NCI-H2029 (cell line): ENCODE measurements around the gene CIRBP.
A peak's percentile ranks its signal among the peaks of the same experiment; 100 is the strongest.

Source experiments
- DNase-seq: peaks from one replicate; lab custom pipeline; 2025; lab: John Stamatoyannopoulos, UW

The CIRBP gene

GRCh38 chr19:1230783-1231489, 38.2 kb upstream of the CIRBP start:
- no peak for DNase-seq

GRCh38 chr19:1231729-1232637, 37.1 kb upstream of the CIRBP start:
- no peak for DNase-seq

- no peak for DNase-seq
Measured at GRCh38 chr19:1232652-1233072, 36.5 kb upstream of the CIRBP start.

GRCh38 chr19:1233115-1233667, 35.9 kb upstream of the CIRBP start:
- no peak for DNase-seq

GRCh38 chr19:1234051-1234954, 34.8 kb upstream of the CIRBP start:
- no peak for DNase-seq

- DNase-seq = no peak
Measured at GRCh38 chr19:1234955-1235380, 34.2 kb upstream of the CIRBP start.

GRCh38 chr19:1235625-1236538, 33.2 kb upstream of the CIRBP start:
- no peak for DNase-seq

GRCh38 chr19:1236576-1236975, 32.6 kb upstream of the CIRBP start:
- DNase-seq = no peak

GRCh38 chr19:1237027-1237659, 32.0 kb upstream of the CIRBP start:
- DNase-seq = no peak

- DNase-seq = peak; percentile 25
Measured at GRCh38 chr19:1237754-1238368, 31.3 kb upstream of the CIRBP start, which contains the start of gene CBARP. CBARP (minus strand) TSS chr19:1238005; CDS start chr19:1236100, 1,905 bp downstream.

- DNase-seq = no peak
Measured at GRCh38 chr19:1238369-1239303, 30.5 kb upstream of the CIRBP start.

- DNase-seq = no peak
Measured at GRCh38 chr19:1239420-1239795, 29.7 kb upstream of the CIRBP start.

GRCh38 chr19:1239796-1240737, 29.1 kb upstream of the CIRBP start:
- peak; percentile 79 for DNase-seq

- no peak for DNase-seq
Measured at GRCh38 chr19:1240925-1241324, 28.2 kb upstream of the CIRBP start.

GRCh38 chr19:1241417-1242095, 27.6 kb upstream of the CIRBP start, which contains the start of gene ATP5F1D:
ATP5F1D (plus strand) TSS chr19:1241751; CDS start chr19:1241851, 100 bp downstream.
- peak; percentile 93 for DNase-seq
